ENCODE measurements around the gene PPP1R13L. TPM values are rescaled to one million over a fixed set of nuclear protein-coding genes. Genes with fewer than 3 reads are reported as not detected.

The PPP1R13L gene
- polyA plus RNA-seq, 1 donor from 2014 or later = not detected

DNA sequence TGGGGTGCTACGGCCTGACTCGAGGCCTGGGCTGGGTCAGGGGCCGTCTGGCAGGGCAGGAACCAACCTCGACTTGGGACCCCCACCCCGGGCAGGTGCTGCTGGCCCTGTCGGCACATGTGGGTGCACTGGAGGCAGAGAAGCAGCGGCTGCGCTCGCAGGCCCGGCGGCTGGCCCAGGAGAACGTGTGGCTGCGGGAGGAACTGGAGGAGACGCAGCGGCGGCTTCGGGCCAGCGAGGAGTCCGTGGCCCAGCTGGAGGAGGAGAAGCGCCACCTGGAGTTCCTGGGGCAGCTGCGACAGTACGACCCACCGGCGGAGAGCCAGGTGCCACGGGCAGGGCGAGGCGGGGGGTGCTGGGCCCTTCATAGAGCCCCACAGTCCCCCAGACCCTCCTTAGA is 58.4 kb downstream of the PPP1R13L start:
- Histone ChIP-seq H4K20me1 (ENCODE audit: insufficient read depth) (no peaks in the 10 kb centered on the region), H3K27ac (ENCODE audit: low read length) (no peak overlapping the region), H3K27me3 (ENCODE audit: insufficient read depth, low read depth, low read length) (peaks cover 8% of the 10 kb centered on the region), H3K9me3 (ENCODE audit: low read length) (no peaks in the 10 kb centered on the region), H3K36me3 (ENCODE audit: insufficient read depth, low read length) (no peaks in the 10 kb centered on the region), H3K79me2 (replicated peaks; ENCODE audit: insufficient read depth, low read length) (no peaks in the 10 kb centered on the region), H3K9me2 (ENCODE audit: insufficient read depth, low read length) (no peaks in the 10 kb centered on the region), H2AFZ (ENCODE audit: low read depth, low read length) (no peak overlapping the region), H3K9ac (ENCODE audit: low read length) (no peak overlapping the region), H3F3A (ENCODE audit: insufficient read depth, low read length, poor library complexity, severe bottlenecking) (no peaks in the 10 kb centered on the region), H3K4me2 (ENCODE audit: low read length) (no peak overlapping the region), H3K4me3 (ENCODE audit: low read length) (no peak overlapping the region)
- TF ChIP-seq MXI1 (conservative IDR thresholded peaks at IDR 0.05; ENCODE audit: poor library complexity, severe bottlenecking) = no peak
- TF ChIP-seq, protein P1, sequence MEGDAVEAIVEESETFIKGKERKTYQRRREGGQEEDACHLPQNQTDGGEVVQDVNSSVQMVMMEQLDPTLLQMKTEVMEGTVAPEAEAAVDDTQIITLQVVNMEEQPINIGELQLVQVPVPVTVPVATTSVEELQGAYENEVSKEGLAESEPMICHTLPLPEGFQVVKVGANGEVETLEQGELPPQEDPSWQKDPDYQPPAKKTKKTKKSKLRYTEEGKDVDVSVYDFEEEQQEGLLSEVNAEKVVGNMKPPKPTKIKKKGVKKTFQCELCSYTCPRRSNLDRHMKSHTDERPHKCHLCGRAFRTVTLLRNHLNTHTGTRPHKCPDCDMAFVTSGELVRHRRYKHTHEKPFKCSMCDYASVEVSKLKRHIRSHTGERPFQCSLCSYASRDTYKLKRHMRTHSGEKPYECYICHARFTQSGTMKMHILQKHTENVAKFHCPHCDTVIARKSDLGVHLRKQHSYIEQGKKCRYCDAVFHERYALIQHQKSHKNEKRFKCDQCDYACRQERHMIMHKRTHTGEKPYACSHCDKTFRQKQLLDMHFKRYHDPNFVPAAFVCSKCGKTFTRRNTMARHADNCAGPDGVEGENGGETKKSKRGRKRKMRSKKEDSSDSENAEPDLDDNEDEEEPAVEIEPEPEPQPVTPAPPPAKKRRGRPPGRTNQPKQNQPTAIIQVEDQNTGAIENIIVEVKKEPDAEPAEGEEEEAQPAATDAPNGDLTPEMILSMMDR (IDR thresholded peaks at IDR 0.05; ENCODE audit: poor library complexity, severe bottlenecking) = no peak

DNA sequence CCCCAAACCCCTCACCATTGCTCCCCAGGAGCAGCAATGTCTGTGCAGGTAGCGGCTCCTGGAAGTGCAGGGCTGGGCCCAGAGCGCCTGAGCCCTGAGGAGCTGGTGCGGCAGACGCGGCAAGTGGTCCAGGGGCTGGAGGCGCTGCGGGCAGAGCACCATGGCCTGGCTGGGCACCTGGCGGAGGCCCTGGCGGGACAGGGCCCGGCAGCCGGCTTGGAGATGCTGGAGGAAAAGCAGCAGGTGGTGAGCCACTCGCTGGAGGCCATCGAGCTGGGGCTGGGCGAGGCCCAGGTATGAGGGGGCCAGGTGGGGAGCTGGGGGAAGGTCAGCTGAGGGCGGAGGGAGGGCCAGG is 59.4 kb downstream of the PPP1R13L start:
- H2AFZ ChIP-seq (ENCODE audit: low read depth, low read length) = no peak overlapping the region
- TF ChIP-seq SMC3 (conservative IDR thresholded peaks at IDR 0.05; ENCODE audit: poor library complexity) (no peak), RAD21 (conservative IDR thresholded peaks at IDR 0.05) (no peak), TAF1 (IDR thresholded peaks at IDR 0.05; ENCODE audit: low read depth) (no peak), EZH2 (IDR thresholded peaks at IDR 0.05; ENCODE audit: borderline replicate concordance, insufficient read depth, low read length, poor library complexity, severe bottlenecking) (no peak), MXI1 (conservative IDR thresholded peaks at IDR 0.05; ENCODE audit: poor library complexity, severe bottlenecking) (no peak), POLR2AphosphoS5 (IDR thresholded peaks at IDR 0.05) (no peak), EP300 (conservative IDR thresholded peaks at IDR 0.05; ENCODE audit: poor library complexity, severe bottlenecking) (no peak)
- TF ChIP-seq, protein P2, sequence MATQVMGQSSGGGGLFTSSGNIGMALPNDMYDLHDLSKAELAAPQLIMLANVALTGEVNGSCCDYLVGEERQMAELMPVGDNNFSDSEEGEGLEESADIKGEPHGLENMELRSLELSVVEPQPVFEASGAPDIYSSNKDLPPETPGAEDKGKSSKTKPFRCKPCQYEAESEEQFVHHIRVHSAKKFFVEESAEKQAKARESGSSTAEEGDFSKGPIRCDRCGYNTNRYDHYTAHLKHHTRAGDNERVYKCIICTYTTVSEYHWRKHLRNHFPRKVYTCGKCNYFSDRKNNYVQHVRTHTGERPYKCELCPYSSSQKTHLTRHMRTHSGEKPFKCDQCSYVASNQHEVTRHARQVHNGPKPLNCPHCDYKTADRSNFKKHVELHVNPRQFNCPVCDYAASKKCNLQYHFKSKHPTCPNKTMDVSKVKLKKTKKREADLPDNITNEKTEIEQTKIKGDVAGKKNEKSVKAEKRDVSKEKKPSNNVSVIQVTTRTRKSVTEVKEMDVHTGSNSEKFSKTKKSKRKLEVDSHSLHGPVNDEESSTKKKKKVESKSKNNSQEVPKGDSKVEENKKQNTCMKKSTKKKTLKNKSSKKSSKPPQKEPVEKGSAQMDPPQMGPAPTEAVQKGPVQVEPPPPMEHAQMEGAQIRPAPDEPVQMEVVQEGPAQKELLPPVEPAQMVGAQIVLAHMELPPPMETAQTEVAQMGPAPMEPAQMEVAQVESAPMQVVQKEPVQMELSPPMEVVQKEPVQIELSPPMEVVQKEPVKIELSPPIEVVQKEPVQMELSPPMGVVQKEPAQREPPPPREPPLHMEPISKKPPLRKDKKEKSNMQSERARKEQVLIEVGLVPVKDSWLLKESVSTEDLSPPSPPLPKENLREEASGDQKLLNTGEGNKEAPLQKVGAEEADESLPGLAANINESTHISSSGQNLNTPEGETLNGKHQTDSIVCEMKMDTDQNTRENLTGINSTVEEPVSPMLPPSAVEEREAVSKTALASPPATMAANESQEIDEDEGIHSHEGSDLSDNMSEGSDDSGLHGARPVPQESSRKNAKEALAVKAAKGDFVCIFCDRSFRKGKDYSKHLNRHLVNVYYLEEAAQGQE (IDR thresholded peaks at IDR 0.05; ENCODE audit: borderline replicate concordance) = no peak
- TF ChIP-seq, protein P1 (IDR thresholded peaks at IDR 0.05; ENCODE audit: poor library complexity, severe bottlenecking) = no peak
- H3K9me2 ChIP-seq (ENCODE audit: insufficient read depth, low read length) = no peaks in the 10 kb centered on the region
- no peaks in the 10 kb centered on the region for H3K79me2 ChIP-seq (replicated peaks; ENCODE audit: insufficient read depth, low read length)
- H3K27me3 ChIP-seq (ENCODE audit: insufficient read depth, low read depth, low read length) = peaks cover 18% of the 10 kb centered on the region
- no peaks in the 10 kb centered on the region for H3K9me3 ChIP-seq (ENCODE audit: low read length)
- no peak overlapping the region for H3K27ac ChIP-seq (ENCODE audit: low read length)
- H3K4me3 ChIP-seq (ENCODE audit: low read length) = no peak overlapping the region
- no peaks in the 10 kb centered on the region for H3F3A ChIP-seq (ENCODE audit: insufficient read depth, low read length, poor library complexity, severe bottlenecking)
- no peak overlapping the region for H3K9ac ChIP-seq (ENCODE audit: low read length)
- H4K20me1 ChIP-seq (ENCODE audit: insufficient read depth) = no peaks in the 10 kb centered on the region
- H3K36me3 ChIP-seq (ENCODE audit: insufficient read depth, low read length) = no peaks in the 10 kb centered on the region
- H3K4me2 ChIP-seq (ENCODE audit: low read length) = no peak overlapping the region
